ENCODE measurements around the gene CD48.

CD48 gene

GRCh38 chr1:160680399-160680798 is 31.2 kb downstream of the CD48 start:
- DNase-seq (ENCODE audit: low read depth): no peak
- no peak for TF ChIP-seq CTCF (conservative IDR thresholded peaks at IDR 0.05; ENCODE audit: control insufficient read depth, insufficient read depth, low read depth, low read length)
- no peak overlapping the region for H3K4me3 ChIP-seq (ENCODE audit: control insufficient read depth, low read depth, low read length)

- TF ChIP-seq CTCF (conservative IDR thresholded peaks at IDR 0.05; ENCODE audit: control insufficient read depth, insufficient read depth, low read depth, low read length): no peak
- no peak overlapping the region for H3K4me3 ChIP-seq (ENCODE audit: control insufficient read depth, low read depth, low read length)
- no peak for DNase-seq (ENCODE audit: low read depth)
These were observed 31.7 kb downstream of the CD48 start for GRCh38 chr1:160679893-160680292.

GRCh38 chr1:160676869-160677597 is 34.6 kb downstream of the CD48 start:
- TF ChIP-seq CTCF (conservative IDR thresholded peaks at IDR 0.05; ENCODE audit: control insufficient read depth, insufficient read depth, low read depth, low read length): no peak
- DNase-seq (ENCODE audit: low read depth): no peak
- H3K4me3 ChIP-seq (ENCODE audit: control insufficient read depth, low read depth, low read length): no peak overlapping the region

GRCh38 chr1:160675641-160676410 is 35.8 kb downstream of the CD48 start:
- H3K4me3 ChIP-seq (ENCODE audit: control insufficient read depth, low read depth, low read length): no peak overlapping the region
- DNase-seq (ENCODE audit: low read depth): peak; percentile 37
- TF ChIP-seq CTCF (conservative IDR thresholded peaks at IDR 0.05; ENCODE audit: control insufficient read depth, insufficient read depth, low read depth, low read length): peak; percentile 53

- no peak for DNase-seq (ENCODE audit: low read depth)
- no peak for TF ChIP-seq CTCF (conservative IDR thresholded peaks at IDR 0.05; ENCODE audit: control insufficient read depth, insufficient read depth, low read depth, low read length)
- no peak overlapping the region for H3K4me3 ChIP-seq (ENCODE audit: control insufficient read depth, low read depth, low read length)
These were observed 37.2 kb downstream of the CD48 start for GRCh38 chr1:160674415-160674814.

GRCh38 chr1:160672789-160673695 is 38.6 kb downstream of the CD48 start:
- no peak overlapping the region for H3K4me3 ChIP-seq (ENCODE audit: control insufficient read depth, low read depth, low read length)
- no peak for DNase-seq (ENCODE audit: low read depth)
- TF ChIP-seq CTCF (conservative IDR thresholded peaks at IDR 0.05; ENCODE audit: control insufficient read depth, insufficient read depth, low read depth, low read length): no peak
